NK-92 treated with Interleukin-12 subunit alpha and Interleukin-12 subunit beta, amount 100 ng/mL, for 24 hours (cell line): ENCODE measurements around the gene APBB1IP.
"Not testable (repeated sequence)": the region's sequence is repeated elsewhere in the genome, so short reads cannot be mapped to it uniquely, and the experiment has no call there.

ENCODE experiments used
- DNase-seq: peaks from one replicate; lab custom pipeline; 2025; lab: John Stamatoyannopoulos, UW

APBB1IP gene

GRCh38 chr10:26441491-26442214 is 3.5 kb downstream of the APBB1IP start:
- no peak for DNase-seq

DNA sequence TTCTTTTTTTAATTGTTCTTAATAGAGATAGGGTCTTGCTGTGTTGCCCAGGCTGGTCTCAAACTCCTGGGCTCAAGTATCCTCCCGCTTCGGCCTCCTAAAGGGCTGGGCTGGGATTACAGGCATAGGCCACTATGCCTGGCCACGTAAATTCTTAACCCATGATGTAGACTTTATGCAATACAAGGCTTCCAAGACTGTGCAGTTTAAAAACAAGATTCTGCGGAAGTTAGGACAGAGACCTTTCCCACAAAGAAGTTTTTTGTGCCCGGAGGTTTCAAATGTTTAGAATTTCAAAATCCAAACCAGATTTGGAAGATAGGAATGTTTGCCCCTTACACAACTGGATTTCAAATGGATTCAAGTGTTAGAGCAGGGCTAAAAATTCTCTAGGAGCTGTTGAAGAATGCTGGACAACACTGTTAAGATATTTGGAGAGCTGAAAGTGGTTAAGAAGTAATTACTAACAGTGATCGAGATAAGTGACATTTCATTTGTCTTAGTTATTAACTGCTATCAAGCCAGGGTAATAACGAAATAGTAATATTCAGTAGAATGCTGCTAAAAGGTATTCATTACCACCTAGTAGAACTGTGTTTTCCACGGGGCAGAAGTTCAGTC is 7.4 kb downstream of the APBB1IP start:
- DNase-seq, result no peak

DNA sequence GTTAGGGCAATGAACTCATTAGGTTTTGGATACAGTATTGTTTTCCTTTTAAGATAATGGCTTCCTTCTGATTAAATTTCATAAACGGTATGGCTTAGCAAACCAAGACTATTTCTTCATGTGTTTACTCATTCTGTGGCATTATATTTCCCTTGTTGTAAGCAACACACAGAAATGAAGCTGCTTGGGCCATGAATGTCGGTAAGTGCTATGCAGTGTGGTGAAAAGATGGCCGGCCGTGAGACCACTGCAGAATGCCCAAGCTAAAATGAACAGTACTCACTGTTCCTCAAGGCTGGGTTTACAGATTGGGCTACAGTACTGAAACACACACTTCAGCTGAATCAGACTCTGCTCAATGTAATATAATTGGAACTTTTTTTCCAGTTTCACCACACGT is 8.1 kb downstream of the APBB1IP start:
- no peak for DNase-seq

GRCh38 chr10:26448292-26448691 is 10.2 kb downstream of the APBB1IP start:
- no peak for DNase-seq

DNA sequence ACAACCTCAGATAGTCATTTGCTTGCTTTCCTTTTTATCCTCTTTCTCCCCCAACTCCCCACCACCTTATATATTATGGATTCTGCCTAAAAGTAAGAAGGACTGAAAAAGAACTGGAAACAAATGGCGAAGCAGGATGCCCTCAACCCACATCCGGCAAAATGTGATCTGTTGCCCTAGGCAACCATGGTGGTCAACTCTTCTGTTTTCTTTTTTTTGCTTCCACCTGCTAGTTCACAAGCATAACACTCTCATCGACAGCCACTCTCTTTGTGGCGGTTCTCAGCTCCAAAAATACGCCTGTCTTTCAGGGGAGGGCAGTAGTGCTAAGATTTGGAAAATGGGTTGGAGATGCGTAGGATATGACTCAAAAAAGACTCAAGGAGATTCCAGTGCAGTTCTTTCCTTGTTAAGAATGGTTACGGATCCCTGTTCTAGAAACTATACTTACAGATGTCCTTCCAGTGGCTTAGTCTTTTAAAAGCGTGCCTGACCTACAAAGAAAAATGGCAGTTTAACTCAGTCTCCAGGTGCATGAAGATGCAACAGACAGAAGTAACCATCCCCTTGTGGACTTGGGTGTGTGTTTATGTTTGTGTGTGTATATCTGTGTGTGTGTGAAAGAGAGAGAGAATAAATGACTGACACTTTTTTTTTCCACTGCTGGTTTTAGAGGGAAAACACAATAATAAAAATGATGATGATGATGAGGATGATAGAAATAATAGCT is 10.7 kb downstream of the APBB1IP start:
- DNase-seq, result peak; percentile 17

DNA sequence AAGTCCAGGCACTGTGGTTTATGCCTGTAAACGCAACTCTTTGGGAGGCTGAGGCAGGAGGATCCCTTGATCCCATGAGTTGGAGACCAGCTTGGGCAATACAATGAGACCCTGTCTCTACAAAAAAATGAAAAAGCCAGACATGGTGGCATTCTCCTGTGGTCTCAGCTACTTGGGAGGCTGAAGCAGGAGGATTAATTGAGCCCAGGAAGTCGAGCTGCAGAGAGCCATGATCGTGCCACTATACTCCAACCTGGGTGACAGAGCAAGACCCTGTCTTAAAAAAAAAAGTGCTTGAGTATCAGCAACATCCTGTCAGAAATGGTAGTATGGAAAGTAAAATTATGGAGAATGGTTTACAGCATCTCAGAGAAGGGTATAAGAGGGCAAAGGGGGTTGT is 11.6 kb downstream of the APBB1IP start:
- no peak for DNase-seq

GRCh38 chr10:26451903-26452302 is 13.8 kb downstream of the APBB1IP start:
- no peak for DNase-seq

DNA sequence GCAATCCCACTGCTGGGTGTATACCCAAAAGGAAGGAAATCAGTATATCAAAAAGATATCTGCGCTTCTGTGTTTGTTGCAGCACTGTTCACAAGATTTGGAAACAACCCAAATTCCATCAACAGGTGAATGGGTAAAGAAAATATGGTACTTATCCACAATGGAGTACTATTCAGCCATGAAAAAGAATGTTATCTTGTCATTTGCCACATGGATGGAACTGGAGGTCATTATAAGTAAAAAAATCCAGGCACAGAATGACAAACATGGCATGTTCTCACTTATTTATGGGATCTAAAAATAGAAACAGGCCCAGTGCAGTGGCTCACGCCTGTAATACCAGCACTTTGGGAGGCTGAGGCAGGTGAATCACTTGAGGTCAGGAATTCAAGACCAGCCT is 15.7 kb downstream of the APBB1IP start:
- no peak for DNase-seq

DNA sequence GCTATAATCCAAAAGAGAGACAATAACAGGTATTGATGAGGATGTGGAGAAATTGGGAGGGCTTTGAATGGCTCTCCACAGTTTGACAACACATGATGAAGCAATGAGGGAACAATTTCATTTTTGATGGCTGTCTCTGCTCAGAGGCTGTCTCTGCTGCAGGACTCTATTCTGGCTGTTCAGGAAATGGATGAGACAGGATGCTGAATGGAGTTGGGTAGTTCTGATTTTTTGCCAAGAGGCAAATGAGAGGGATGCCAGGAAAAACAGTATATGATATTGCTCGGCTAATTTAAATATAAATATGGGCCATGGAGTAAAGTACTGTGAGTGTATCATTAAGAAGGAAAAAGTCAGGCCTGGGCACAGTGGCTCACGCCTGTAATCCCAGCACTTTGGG is 16.8 kb downstream of the APBB1IP start:
- DNase-seq, result no peak

- no peak for DNase-seq
Observed at GRCh38 chr10:26455567-26456315, 17.6 kb downstream of the APBB1IP start.

- no peak for DNase-seq
Observed at GRCh38 chr10:26457088-26457487, 18.9 kb downstream of the APBB1IP start.

DNA sequence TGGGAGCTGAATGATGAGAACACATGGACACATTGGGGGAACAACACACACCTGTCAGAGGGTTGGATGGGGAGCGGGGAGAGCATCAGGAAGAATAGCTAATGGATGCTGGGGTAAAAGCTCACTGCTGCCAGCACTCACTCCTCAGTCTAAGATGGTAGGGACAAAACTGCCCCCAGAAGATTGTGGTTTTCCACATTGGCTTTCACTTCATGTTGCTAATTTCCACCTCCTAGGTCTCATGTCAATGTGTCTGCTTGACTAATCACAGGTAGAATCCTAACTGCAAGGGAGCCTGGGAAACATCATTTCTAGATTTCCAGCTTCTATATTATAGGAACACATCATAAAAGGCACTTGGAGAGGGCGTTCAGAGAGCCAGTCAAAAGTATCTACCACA is 22.6 kb downstream of the APBB1IP start:
- no peak for DNase-seq

DNA sequence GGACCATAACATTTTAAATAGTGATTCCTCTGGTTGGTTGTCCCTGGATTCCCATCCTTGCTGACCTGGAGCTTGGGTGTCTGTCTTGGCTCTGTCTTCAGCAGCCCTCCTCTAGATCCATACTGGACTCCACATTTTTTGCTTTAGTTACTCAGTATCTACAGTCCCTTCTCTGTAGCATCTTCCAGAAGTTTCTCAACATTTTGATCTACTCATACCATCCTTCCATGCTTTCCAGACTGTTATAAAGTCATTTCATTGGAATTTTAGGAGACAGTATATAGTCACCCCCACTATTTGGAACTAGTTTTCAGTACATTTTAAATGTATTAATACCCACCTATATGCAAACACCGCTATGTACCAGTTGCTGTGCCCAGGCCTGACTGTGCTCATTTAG is 25.8 kb downstream of the APBB1IP start:
- no peak for DNase-seq

- no peak for DNase-seq
Observed at GRCh38 chr10:26464632-26465280, 26.6 kb downstream of the APBB1IP start.

GRCh38 chr10:26466531-26466930 is 28.4 kb downstream of the APBB1IP start:
- DNase-seq, result not testable (repeated sequence)

GRCh38 chr10:26467639-26468038 is 29.5 kb downstream of the APBB1IP start:
- DNase-seq, result no peak

DNA sequence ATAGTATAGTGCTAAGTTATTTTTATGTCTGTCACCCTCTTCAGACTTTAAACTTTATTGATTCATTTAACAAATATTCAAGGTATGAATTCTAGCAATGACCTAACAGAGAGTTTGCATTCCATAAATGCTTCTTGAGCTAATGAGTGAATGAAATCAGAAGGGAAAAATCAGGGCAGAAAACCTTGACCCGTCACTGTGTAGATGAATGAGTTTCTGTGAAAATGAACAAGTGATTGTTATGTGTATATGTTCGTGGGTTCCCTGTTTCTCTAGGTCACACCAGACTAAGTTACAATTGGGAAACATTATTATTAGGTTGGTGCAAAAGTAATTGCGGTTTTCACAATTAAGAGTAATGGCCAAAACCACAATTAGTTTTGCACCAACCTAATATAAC is 30.1 kb downstream of the APBB1IP start:
- no peak for DNase-seq

GRCh38 chr10:26468700-26469099 is 30.6 kb downstream of the APBB1IP start:
- no peak for DNase-seq

GRCh38 chr10:26472492-26472778 is 34.3 kb downstream of the APBB1IP start:
- DNase-seq, result no peak

DNA sequence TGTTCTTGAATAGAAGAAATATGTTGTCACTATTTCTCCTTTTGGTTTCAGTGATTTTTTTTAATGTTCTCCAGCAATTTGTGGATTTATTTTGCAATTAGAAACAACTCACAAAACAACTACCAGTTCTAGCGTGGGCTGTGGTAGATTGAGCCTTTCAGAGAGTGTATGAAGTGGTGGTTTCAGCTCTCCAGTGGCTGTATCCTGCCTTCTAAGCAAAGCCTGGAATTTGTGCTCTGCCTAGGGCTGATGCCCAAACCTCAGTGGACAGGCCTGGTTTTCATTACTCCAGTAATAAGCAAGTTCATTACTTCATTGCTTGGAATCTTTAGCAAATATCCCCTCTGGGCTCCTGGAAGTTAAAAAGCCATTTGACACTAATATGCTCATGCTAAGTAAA is 35.9 kb downstream of the APBB1IP start:
- DNase-seq, result no peak

- not testable (repeated sequence) for DNase-seq
Observed at GRCh38 chr10:26474845-26475244, 36.7 kb downstream of the APBB1IP start.

DNA sequence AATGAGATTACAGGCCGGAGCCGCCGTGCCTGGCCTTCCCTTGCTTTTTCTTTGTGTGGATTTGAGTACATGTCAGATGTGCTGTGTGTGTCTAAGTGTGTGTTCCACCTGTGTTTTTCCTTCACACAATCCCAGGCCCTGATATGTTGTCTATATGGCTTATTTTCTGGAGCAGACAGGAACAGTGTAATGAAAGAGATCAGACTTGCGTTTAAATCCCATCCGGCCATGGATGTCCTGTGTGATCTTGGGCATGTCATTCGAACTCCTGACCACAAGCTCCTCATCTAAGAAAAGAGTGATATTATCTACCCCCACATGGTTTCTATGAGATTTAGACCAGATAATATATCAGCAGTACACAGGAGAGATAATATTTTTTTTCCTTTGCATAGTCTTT is 37.2 kb downstream of the APBB1IP start:
- DNase-seq, result no peak
